Colonic mucosa (tissue), 4 donors: ENCODE measurements around the gene ZNF451. TPM values are rescaled to one million over a fixed set of nuclear protein-coding genes. Genes with fewer than 3 reads are reported as not detected.

ENCODE experiments used
- DNase-seq: peaks from one replicate; pipeline ENCODE4 v3.0.0-alpha.2; 2020
- H3K27ac ChIP-seq: fragments of 200-600 bp; one replicate; pipeline ENCODE4 v1.8.0; 2021
- H3K27me3 ChIP-seq: fragments of 200-600 bp; one replicate; pipeline ENCODE4 v1.8.0; 2021
- H3K36me3 ChIP-seq: fragments of 200-600 bp; one replicate; pipeline ENCODE4 v1.8.0; 2021
- H3K4me1 ChIP-seq: fragments of 200-600 bp; one replicate; pipeline ENCODE4 v1.8.0; 2021; ENCODE audit warnings: mild to moderate bottlenecking
- H3K4me3 ChIP-seq: fragments of 200-600 bp; one replicate; pipeline ENCODE4 v1.8.0; 2021
- H3K9ac ChIP-seq, 2 donors: one replicate each; pipeline ENCODE4 v1.7.0; 2013; ENCODE audit warnings: control low read depth in 2 of 2, low read depth in 2 of 2, low read length in 2 of 2
- H3K9me3 ChIP-seq: fragments of 200-600 bp; one replicate; pipeline ENCODE4 v1.8.0; 2021
- CTCF ChIP-seq: fragments of 200-600 bp; IDR thresholded peaks from one replicate; pipeline ENCODE4 v1.8.0; 2022; ENCODE audit warnings: antibody characterized with exemption, mild to moderate bottlenecking
- intact Hi-C: fragments of 100-400 bp; cut with DNase I; formaldehyde crosslinking; loops from one replicate; pipeline ENCODE4 v1.14.1; 2022
- total RNA-seq, 2 donors: library from RNA; stranded (reverse); fragmentation: NEBNext Ultra II Directional in 1 of 2; extraction: Animal tissue kit (Norgen Biotek cat#: 25700) in 1 of 2; gene quantifications; one replicate each; pipeline ENCODE4 v1.2.1, GENCODE V29; 2021
- donor health status: healthy.
- donor health status: DM: no; HTN: no; CAD: no.
- donor health status: DM: no; HTN: no; CAD: no.

Gene ZNF451
- total RNA-seq, 2 donors from 2014 or later = 35.1 to 35.9 TPM

GRCh38 chr6:57207141-57207540, 117.2 kb downstream of the ZNF451 start:
- H3K27ac ChIP-seq = no peak overlapping the region

GRCh38 chr6:57207872-57208271, 117.9 kb downstream of the ZNF451 start:
- Histone ChIP-seq H3K4me1 (no peaks in the 10 kb centered on the region), H3K9me3 (no peaks in the 10 kb centered on the region), H3K27ac (no peak overlapping the region), H3K27me3 (no peaks in the 10 kb centered on the region), H3K36me3 (no peaks in the 10 kb centered on the region), H3K9ac (no peak overlapping the region), H3K4me3 (no peak overlapping the region)
- intact Hi-C loops = no loop called here
- no peak for TF ChIP-seq CTCF
- DNase-seq = no peak

More at GRCh38 chr6:57207141-57207540, 117.2 kb downstream of the ZNF451 start:
- Histone ChIP-seq H3K9me3 (no peaks in the 10 kb centered on the region), H3K27me3 (no peaks in the 10 kb centered on the region), H3K4me1 (no peaks in the 10 kb centered on the region), H3K4me3 (no peak overlapping the region), H3K36me3 (no peaks in the 10 kb centered on the region), H3K9ac (no peak overlapping the region)
- intact Hi-C loops = no loop called here
- no peak for TF ChIP-seq CTCF
- DNase-seq = no peak

- no peaks in the 10 kb centered on the region for H3K36me3 ChIP-seq
- H3K27ac ChIP-seq = no peak overlapping the region
- no peak for DNase-seq
- no peaks in the 10 kb centered on the region for H3K27me3 ChIP-seq
- H3K9ac ChIP-seq = no peak overlapping the region
- no peak overlapping the region for H3K4me3 ChIP-seq
- no peaks in the 10 kb centered on the region for H3K9me3 ChIP-seq
- no peaks in the 10 kb centered on the region for H3K4me1 ChIP-seq
- no peak for TF ChIP-seq CTCF
- intact Hi-C loops = no loop called here
Measured at GRCh38 chr6:57209030-57209429, 119.0 kb downstream of the ZNF451 start.

GRCh38 chr6:57210060-57210459, 120.1 kb downstream of the ZNF451 start:
- H3K9ac ChIP-seq = no peak overlapping the region
- H3K9me3 ChIP-seq = no peaks in the 10 kb centered on the region
- H3K36me3 ChIP-seq = no peaks in the 10 kb centered on the region
- no peaks in the 10 kb centered on the region for H3K27me3 ChIP-seq
- H3K27ac ChIP-seq = no peak overlapping the region
- intact Hi-C loops = no loop called here
- no peak for TF ChIP-seq CTCF
- H3K4me3 ChIP-seq = no peak overlapping the region
- no peaks in the 10 kb centered on the region for H3K4me1 ChIP-seq
- DNase-seq = no peak

- Histone ChIP-seq H3K9me3 (no peaks in the 10 kb centered on the region), H3K4me1 (peaks cover 5% of the 10 kb centered on the region), H3K9ac (no peak overlapping the region), H3K27ac (no peak overlapping the region), H3K4me3 (no peak overlapping the region), H3K27me3 (no peaks in the 10 kb centered on the region), H3K36me3 (no peaks in the 10 kb centered on the region)
- TF ChIP-seq CTCF = no peak
- no peak for DNase-seq
- intact Hi-C loops = no loop called here
Measured at GRCh38 chr6:57215260-57215659, 125.3 kb downstream of the ZNF451 start.
